ENCODE data around the gene CTCFL.

CTCFL gene

DNA sequence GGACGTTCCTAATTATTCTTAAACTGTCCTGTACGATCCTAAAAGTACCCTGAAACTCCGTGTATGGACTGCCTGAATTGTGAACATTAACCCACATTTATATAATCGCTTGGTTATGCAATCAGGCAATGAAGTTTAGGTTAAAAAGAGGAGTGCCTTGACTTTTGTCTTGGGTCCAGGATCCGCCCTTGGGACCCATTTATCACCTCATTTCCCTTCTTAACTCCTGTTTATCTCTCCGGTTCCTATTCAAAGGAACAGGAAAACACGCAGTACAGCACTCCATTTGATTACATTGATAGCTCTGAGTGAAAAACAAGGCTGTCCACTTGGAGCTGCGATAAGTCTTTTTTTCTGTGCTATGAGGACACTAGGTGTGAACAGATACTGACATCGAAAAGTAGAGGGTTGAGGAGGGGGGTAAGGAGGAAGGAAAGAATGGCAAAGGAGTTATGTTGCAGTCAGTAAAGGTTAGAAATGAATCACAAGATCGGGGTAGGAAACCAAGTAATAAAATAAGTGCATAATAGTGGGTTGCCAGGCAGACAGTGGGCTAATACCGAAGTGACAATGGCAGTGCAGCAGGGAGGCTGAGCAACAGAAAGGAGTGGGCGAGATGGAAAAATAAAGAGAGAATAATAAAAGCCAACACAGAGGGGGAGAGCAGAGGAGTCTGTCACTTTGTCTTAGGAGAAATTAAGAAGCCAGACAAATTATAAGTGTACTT lies 20.1 kb upstream of the CTCFL start:
- H3K4me3 ChIP-seq (ENCODE audit: control insufficient read depth, low read depth, low read length) = no peak overlapping the region
- no peak for DNase-seq (ENCODE audit: low read depth)
- TF ChIP-seq, protein P1, sequence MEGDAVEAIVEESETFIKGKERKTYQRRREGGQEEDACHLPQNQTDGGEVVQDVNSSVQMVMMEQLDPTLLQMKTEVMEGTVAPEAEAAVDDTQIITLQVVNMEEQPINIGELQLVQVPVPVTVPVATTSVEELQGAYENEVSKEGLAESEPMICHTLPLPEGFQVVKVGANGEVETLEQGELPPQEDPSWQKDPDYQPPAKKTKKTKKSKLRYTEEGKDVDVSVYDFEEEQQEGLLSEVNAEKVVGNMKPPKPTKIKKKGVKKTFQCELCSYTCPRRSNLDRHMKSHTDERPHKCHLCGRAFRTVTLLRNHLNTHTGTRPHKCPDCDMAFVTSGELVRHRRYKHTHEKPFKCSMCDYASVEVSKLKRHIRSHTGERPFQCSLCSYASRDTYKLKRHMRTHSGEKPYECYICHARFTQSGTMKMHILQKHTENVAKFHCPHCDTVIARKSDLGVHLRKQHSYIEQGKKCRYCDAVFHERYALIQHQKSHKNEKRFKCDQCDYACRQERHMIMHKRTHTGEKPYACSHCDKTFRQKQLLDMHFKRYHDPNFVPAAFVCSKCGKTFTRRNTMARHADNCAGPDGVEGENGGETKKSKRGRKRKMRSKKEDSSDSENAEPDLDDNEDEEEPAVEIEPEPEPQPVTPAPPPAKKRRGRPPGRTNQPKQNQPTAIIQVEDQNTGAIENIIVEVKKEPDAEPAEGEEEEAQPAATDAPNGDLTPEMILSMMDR (conservative IDR thresholded peaks at IDR 0.05; ENCODE audit: control insufficient read depth, insufficient read depth, low read depth, low read length) = no peak

DNA sequence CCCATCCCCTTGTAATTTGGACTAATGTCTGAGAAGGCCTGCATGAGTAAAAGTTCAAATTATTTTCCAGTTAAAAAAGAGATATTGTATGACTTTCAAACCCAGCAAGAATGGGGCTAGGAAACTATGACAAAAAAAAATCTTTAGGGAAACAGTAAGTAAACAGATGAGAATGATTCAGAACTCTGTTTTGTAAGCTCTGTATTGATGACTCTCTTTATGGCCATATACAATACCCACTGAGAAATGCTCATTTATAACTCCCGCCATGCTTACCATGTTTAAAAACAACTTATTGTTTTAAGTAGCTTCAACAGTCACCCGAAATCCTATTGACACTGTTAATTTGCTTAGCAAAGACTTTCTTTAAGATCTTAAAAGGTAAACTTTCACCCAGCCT lies 18.8 kb upstream of the CTCFL start:
- DNase-seq (ENCODE audit: low read depth) = no peak
- TF ChIP-seq, protein P1 (conservative IDR thresholded peaks at IDR 0.05; ENCODE audit: control insufficient read depth, insufficient read depth, low read depth, low read length) = no peak

DNA sequence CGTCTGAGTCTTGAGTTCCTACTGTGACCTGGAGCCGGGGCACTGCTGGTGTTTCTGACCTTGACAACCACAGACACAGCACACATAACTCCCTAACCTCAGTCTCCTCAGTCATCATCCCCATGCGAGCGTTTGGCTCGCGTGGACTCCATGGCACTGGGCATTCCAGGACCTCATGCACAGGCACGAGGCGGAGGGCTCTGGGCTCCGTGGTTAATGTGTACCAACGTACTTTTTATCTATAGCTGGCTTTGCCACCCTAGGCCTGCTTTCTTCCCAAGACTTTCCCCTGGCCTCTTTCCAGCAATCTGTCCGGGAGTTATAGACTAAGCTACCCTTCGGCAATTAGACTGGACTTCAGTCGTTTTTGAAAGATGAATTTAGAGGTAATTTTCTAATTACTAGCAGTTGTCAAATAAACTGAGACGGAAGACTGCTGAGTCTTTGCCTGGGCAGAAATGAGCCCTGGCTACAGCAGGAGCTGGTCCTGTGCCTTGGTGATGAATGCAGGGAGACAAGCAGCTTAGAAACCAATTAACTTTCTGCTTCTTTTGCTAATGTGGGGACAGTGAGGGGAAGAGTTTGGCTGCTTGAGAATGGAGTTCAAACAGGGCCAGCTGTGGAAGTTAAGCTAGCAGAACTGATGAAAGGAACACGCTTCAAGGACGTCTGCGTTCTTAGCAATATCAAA lies 16.1 kb upstream of the CTCFL start:
- H3K4me3 ChIP-seq (ENCODE audit: control insufficient read depth, low read depth, low read length) = no peak overlapping the region
- no peak for DNase-seq (ENCODE audit: low read depth)
- TF ChIP-seq, protein P1 (conservative IDR thresholded peaks at IDR 0.05; ENCODE audit: control insufficient read depth, insufficient read depth, low read depth, low read length) = no peak

More for the DNA sequence above, 18.8 kb upstream of the CTCFL start:
- H3K4me3 ChIP-seq (ENCODE audit: control insufficient read depth, low read depth, low read length) = no peak overlapping the region

DNA sequence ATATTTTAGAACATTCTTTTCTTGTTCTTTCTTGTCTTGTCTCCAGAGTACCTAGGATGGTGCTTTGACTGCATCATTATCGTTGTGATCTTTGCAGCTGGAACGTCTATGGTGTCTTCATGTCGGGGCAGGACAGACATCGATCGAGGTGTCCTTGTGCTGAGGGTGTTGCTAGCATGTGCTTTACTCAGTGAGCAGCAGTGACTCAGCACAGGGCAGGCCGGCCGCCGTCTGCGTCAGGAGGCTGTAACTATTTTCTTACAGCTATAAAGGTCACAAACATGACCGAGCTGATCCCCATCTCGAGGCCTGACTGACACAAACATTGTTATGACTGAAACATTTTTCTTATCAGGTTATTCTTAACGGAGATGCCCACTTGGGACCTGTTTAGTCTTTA lies 14.9 kb upstream of the CTCFL start:
- DNase-seq (ENCODE audit: low read depth) = no peak
- no peak overlapping the region for H3K4me3 ChIP-seq (ENCODE audit: control insufficient read depth, low read depth, low read length)
- TF ChIP-seq, protein P1 (conservative IDR thresholded peaks at IDR 0.05; ENCODE audit: control insufficient read depth, insufficient read depth, low read depth, low read length) = no peak

DNA sequence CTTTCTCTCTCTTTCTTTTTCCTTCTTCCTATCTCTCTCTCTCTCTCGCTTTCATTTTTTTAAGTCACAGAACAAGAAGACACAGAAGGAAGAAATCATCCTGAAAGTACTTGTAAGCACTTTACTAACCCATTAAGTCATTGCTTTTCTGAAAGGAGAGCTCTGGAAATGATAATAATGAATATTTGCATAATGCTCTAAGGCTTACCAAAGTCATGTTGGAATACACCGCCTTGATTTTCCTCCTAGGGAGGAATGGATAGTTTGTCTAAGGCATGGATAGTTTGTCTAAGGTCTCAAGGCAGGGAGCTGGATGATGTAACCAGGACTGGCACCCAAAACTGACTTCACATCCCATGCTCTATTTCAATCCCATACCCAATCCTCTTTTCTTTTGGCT lies 12.9 kb upstream of the CTCFL start:
- DNase-seq (ENCODE audit: low read depth) = no peak
- no peak overlapping the region for H3K4me3 ChIP-seq (ENCODE audit: control insufficient read depth, low read depth, low read length)
- TF ChIP-seq, protein P1 (conservative IDR thresholded peaks at IDR 0.05; ENCODE audit: control insufficient read depth, insufficient read depth, low read depth, low read length) = no peak

DNA sequence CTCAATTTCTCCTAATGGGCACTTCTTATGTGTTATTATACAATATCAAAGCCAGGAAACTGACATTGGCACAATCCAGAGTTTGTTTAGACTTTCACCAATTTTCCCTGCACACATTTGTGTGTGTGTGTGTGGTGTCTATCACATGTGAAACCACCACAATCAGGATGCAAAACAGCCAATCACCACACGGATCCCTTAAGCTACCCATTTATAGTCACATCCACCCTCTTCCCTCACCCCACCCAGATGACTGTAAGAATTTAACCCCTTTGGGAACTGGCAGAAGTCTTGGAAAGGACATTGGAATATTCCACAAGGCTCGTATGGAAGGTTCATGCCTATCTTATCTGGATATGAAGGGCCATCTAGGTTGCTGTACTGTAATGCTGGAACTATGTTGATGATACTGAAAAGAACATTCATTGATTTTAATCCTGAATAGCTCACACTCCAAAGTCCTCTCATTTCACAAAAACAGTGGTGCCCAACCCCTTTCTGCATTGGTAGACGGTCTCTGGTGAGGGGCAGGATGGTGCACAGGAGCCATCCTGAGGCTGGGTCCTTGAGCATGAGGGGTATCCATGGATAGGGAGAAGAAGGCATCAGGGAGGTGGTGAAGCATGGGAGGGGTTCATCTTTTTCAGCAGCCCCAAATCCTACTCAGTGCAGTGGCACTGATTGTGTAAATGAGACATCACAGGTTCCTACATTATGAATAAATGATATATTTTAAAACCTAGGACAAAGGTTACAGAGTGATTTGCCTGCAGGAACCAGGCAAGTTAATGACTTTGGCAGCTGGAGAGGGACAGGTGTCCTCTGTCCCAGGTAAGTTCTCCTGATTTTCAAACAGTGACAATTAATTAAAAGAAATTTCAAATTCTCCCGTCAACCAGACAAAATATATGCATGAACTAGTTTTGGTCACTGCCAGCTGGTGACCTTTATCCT lies 12.1 kb upstream of the CTCFL start:
- no peak overlapping the region for H3K4me3 ChIP-seq (ENCODE audit: control insufficient read depth, low read depth, low read length)
- DNase-seq (ENCODE audit: low read depth) = no peak
- TF ChIP-seq, protein P1 (conservative IDR thresholded peaks at IDR 0.05; ENCODE audit: control insufficient read depth, insufficient read depth, low read depth, low read length) = no peak
